ENCODE data around the gene TSPEAR. TPM values are rescaled to one million over a fixed set of nuclear protein-coding genes. Genes with fewer than 3 reads are reported as not detected.
A peak's percentile ranks its signal among the peaks of the same experiment; 100 is the strongest.

Gene TSPEAR
- total and polyA plus RNA-seq, 2 of the 13 experiments (the other 11 are each of a cell fraction or from before 2014, with no cell fraction given) = 0.07 to 0.32 TPM

- TF ChIP-seq, protein P1, sequence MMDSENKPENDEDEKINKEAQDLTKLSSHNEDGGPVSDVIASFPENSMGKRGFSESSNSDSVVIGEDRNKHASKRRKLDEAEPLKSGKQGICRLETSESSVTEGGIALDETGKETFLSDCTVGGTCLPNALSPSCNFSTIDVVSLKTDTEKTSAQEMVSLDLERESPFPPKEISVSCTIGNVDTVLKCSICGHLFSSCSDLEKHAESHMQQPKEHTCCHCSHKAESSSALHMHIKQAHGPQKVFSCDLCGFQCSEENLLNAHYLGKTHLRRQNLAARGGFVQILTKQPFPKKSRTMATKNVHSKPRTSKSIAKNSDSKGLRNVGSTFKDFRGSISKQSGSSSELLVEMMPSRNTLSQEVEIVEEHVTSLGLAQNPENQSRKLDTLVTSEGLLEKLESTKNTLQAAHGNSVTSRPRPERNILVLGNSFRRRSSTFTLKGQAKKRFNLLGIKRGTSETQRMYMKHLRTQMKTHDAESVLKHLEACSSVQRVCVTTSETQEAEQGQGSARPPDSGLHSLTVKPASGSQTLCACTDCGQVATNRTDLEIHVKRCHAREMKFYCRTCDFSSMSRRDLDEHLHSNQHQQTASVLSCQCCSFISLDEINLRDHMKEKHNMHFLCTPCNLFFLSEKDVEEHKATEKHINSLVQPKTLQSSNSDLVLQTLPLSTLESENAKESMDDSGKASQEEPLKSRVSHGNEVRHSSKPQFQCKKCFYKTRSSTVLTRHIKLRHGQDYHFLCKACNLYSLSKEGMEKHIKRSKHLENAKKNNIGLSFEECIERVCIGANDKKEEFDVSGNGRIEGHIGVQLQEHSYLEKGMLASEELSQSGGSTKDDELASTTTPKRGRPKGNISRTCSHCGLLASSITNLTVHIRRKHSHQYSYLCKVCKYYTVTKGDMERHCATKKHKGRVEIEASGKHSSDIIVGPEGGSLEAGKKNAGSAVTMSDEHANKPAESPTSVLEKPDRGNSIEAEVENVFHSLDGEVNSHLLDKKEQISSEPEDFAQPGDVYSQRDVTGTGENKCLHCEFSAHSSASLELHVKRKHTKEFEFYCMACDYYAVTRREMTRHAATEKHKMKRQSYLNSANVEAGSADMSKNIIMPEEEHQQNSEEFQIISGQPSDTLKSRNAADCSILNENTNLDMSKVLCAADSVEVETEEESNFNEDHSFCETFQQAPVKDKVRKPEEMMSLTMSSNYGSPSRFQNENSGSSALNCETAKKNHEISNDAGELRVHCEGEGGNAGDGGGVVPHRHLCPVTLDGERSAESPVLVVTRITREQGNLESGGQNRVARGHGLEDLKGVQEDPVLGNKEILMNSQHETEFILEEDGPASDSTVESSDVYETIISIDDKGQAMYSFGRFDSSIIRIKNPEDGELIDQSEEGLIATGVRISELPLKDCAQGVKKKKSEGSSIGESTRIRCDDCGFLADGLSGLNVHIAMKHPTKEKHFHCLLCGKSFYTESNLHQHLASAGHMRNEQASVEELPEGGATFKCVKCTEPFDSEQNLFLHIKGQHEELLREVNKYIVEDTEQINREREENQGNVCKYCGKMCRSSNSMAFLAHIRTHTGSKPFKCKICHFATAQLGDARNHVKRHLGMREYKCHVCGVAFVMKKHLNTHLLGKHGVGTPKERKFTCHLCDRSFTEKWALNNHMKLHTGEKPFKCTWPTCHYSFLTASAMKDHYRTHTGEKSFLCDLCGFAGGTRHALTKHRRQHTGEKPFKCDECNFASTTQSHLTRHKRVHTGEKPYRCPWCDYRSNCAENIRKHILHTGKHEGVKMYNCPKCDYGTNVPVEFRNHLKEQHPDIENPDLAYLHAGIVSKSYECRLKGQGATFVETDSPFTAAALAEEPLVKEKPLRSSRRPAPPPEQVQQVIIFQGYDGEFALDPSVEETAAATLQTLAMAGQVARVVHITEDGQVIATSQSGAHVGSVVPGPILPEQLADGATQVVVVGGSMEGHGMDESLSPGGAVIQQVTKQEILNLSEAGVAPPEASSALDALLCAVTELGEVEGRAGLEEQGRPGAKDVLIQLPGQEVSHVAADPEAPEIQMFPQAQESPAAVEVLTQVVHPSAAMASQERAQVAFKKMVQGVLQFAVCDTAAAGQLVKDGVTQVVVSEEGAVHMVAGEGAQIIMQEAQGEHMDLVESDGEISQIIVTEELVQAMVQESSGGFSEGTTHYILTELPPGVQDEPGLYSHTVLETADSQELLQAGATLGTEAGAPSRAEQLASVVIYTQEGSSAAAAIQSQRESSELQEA (CRISPR knock-in tag; IDR thresholded peaks at IDR 0.05; ENCODE audit: not compliant biosample characterization) = no peak
- TF ChIP-seq ZNF225 (CRISPR knock-in tag; IDR thresholded peaks at IDR 0.05) = 0 out of 2 replicates have a peak, but pooled peaks have one; percentile 38
- TF ChIP-seq, protein P2, sequence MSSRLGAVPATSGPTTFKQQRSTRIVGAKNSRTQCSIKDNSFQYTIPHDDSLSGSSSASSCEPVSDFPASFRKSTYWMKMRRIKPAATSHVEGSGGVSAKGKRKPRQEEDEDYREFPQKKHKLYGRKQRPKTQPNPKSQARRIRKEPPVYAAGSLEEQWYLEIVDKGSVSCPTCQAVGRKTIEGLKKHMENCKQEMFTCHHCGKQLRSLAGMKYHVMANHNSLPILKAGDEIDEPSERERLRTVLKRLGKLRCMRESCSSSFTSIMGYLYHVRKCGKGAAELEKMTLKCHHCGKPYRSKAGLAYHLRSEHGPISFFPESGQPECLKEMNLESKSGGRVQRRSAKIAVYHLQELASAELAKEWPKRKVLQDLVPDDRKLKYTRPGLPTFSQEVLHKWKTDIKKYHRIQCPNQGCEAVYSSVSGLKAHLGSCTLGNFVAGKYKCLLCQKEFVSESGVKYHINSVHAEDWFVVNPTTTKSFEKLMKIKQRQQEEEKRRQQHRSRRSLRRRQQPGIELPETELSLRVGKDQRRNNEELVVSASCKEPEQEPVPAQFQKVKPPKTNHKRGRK (CRISPR knock-in tag; IDR thresholded peaks at IDR 0.05) = no peak
- TF ChIP-seq PPARG (CRISPR knock-in tag; conservative IDR thresholded peaks at IDR 0.05) = no peak
- TF ChIP-seq ZSCAN22 (CRISPR knock-in tag; IDR thresholded peaks at IDR 0.05) = no peak
- no peak for TF ChIP-seq ATF1 (CRISPR knock-in tag; IDR thresholded peaks at IDR 0.05)
- TF ChIP-seq IKZF1 (IDR thresholded peaks at IDR 0.05) = no peak
- no peak for TF ChIP-seq ZNF615 (CRISPR knock-in tag; IDR thresholded peaks at IDR 0.05; ENCODE audit: borderline replicate concordance)
- TF ChIP-seq ATM (IDR thresholded peaks at IDR 0.05; ENCODE audit: borderline replicate concordance) = no peak
- no peak for TF ChIP-seq TBP (CRISPR knock-in tag; IDR thresholded peaks at IDR 0.05)
- peak; percentile 66 for TF ChIP-seq SKI (IDR thresholded peaks at IDR 0.05; ENCODE audit: partially characterized antibody)
- no peak for TF ChIP-seq LRRFIP1 (CRISPR knock-in tag; conservative IDR thresholded peaks at IDR 0.05)
- TF ChIP-seq, protein P3, sequence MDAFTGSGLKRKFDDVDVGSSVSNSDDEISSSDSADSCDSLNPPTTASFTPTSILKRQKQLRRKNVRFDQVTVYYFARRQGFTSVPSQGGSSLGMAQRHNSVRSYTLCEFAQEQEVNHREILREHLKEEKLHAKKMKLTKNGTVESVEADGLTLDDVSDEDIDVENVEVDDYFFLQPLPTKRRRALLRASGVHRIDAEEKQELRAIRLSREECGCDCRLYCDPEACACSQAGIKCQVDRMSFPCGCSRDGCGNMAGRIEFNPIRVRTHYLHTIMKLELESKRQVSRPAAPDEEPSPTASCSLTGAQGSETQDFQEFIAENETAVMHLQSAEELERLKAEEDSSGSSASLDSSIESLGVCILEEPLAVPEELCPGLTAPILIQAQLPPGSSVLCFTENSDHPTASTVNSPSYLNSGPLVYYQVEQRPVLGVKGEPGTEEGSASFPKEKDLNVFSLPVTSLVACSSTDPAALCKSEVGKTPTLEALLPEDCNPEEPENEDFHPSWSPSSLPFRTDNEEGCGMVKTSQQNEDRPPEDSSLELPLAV (CRISPR knock-in tag; conservative IDR thresholded peaks at IDR 0.05; ENCODE audit: low read depth) = no peak
Observed at GRCh38 chr21:44574457-44575306, 136.7 kb downstream of the TSPEAR start (continued).
